GM12878 (cell line): ENCODE results near the gene SCN4A. TPM values are rescaled to one million over a fixed set of nuclear protein-coding genes. Genes with fewer than 3 reads are reported as not detected.

Experiments used
- ASH2L ChIP-seq: fragments of 300-600, 200-600 bp; sonication (generic); IDR thresholded peaks from 2 replicates; pipeline ENCODE4 v1.6.1; 2017; ENCODE audit warnings: low read depth, mild to moderate bottlenecking, borderline replicate concordance
- BRCA1 ChIP-seq: IDR thresholded peaks from 2 replicates; pipeline ENCODE4 v1.6.1; 2011; ENCODE audit warnings: low read depth, low read length, improper control_type of control experiment
- CBFB ChIP-seq: IDR thresholded peaks from 2 replicates; pipeline ENCODE4 v1.6.1; 2016; ENCODE audit warnings: antibody characterized with exemption, low read depth
- CEBPB ChIP-seq, 2 experiments: fragments of 150-350 bp in 1 of 2; IDR thresholded peaks; 2 replicates each; pipeline ENCODE4 v1.6.1; 2012 to 2014; ENCODE audit warnings: low read depth in 2 of 2, low read length in 2 of 2, borderline replicate concordance in 1 of 2, inconsistent platforms in 1 of 2
- EED ChIP-seq: sonication (generic); IDR thresholded peaks from 2 replicates; pipeline ENCODE4 v1.6.1; 2016; ENCODE audit warnings: antibody characterized with exemption, low read depth
- EZH2 ChIP-seq: IDR thresholded peaks from 2 replicates; pipeline ENCODE4 v1.6.1; 2012; ENCODE audit warnings: low read depth, mild to moderate bottlenecking, control low read depth, inconsistent platforms, low read length, borderline replicate concordance; ENCODE audit not compliant: control insufficient read depth
- FOXK2 ChIP-seq: fragments of 450-650 bp; IDR thresholded peaks from 2 replicates; pipeline ENCODE4 v1.6.1; 2017; ENCODE audit warnings: mild to moderate bottlenecking, moderate library complexity
- FOXM1 ChIP-seq: IDR thresholded peaks from 2 replicates; pipeline ENCODE4 v1.6.1; 2012; ENCODE audit warnings: low read depth, mild to moderate bottlenecking, inconsistent platforms, low read length, moderate library complexity
- IKZF2 ChIP-seq, 2 experiments: fragments of 450-650 bp; IDR thresholded peaks; 2 replicates each; pipeline ENCODE4 v1.6.1; 2017; ENCODE audit warnings: mild to moderate bottlenecking in 2 of 2, moderate library complexity in 2 of 2
- NFXL1 ChIP-seq: fragments of 450-650 bp; IDR thresholded peaks from 2 replicates; pipeline ENCODE4 v1.6.1; 2017; ENCODE audit warnings: antibody characterized with exemption, mild to moderate bottlenecking, borderline replicate concordance
- NFYB ChIP-seq: IDR thresholded peaks from 2 replicates; pipeline ENCODE4 v1.6.1; 2011; ENCODE audit warnings: low read depth, mild to moderate bottlenecking, low read length, improper control_type of control experiment, moderate library complexity; ENCODE audit not compliant: insufficient read depth
- NRF1 ChIP-seq: conservative IDR thresholded peaks from 2 replicates; pipeline ENCODE4 v1.6.1; 2011; ENCODE audit warnings: mild to moderate bottlenecking, low read depth, low read length, improper control_type of control experiment
- PAX5 ChIP-seq: IDR thresholded peaks from 2 replicates; pipeline ENCODE4 v1.6.1; 2011; ENCODE audit warnings: low read depth, low read length, borderline replicate concordance
- POLR2AphosphoS2 ChIP-seq: IDR thresholded peaks from 2 replicates; pipeline ENCODE4 v1.6.1; 2011; ENCODE audit warnings: low read depth, mild to moderate bottlenecking, low read length, improper control_type of control experiment, moderate library complexity
- RB1 ChIP-seq: fragments of 450-650 bp; formaldehyde crosslinking; IDR thresholded peaks from 2 replicates; pipeline ENCODE4 v1.6.1; 2017; ENCODE audit warnings: mild to moderate bottlenecking, borderline replicate concordance
- RUNX3 ChIP-seq: IDR thresholded peaks from 2 replicates; pipeline ENCODE4 v1.6.1; 2012; ENCODE audit warnings: low read length, inconsistent platforms
- SRF ChIP-seq, 2 experiments: IDR thresholded peaks; 2 replicates each; pipeline ENCODE4 v1.6.1; 2011; ENCODE audit warnings: low read depth in 2 of 2, low read length in 2 of 2, mild to moderate bottlenecking in 1 of 2, moderate library complexity in 1 of 2
- polyA plus RNA-seq, 11 experiments: library from polyadenylated mRNA; depleted of rRNA in 4 of 11; unstranded in 6 of 11; stranded (reverse) in 5 of 11; fragments of >200 nt; fragmentation: Nextera tagmentation in 4 of 11; fragmentation: Illumina TruSeq in 1 of 11; extraction: Ambion mirVana in 4 of 11; extraction: Trizol in 1 of 11; gene quantifications; 1 replicate in 1 of 11; 2 replicates in 10 of 11; pipeline versions ENCODE4 v1.2.1 to v1.2.3, GENCODE V29; 2011 to 2016; ENCODE audit warnings: inconsistent platforms in 2 of 11, missing spikeins in 2 of 11, low read depth in 1 of 11
- total RNA-seq, 4 experiments: library from RNA; depleted of rRNA in 3 of 4; stranded (reverse); fragments of >200 nt in 3 of 4; fragmentation: Illumina TruSeq in 1 of 4; extraction: Trizol in 1 of 4; gene quantifications; 2 replicates each; pipeline versions ENCODE4 v1.2.1 to v1.2.3, GENCODE V29; 2013 to 2021
- TF ChIP-seq, protein P1 (sequence below): IDR thresholded peaks from 2 replicates; pipeline ENCODE4 v1.6.1; 2012; ENCODE audit warnings: low read depth, low read length, improper control_type of control experiment
- TF ChIP-seq, protein P2 (sequence below): fragments of 450-650 bp; IDR thresholded peaks from 2 replicates; pipeline ENCODE4 v1.6.1; 2016; ENCODE audit warnings: mild to moderate bottlenecking, moderate library complexity, borderline replicate concordance
- TF ChIP-seq, protein P3 (sequence below): fragments of 450-650 bp; IDR thresholded peaks from 2 replicates; pipeline ENCODE4 v1.6.1; 2017; ENCODE audit warnings: mild to moderate bottlenecking, low read depth, inconsistent platforms; ENCODE audit not compliant: poor library complexity, severe bottlenecking
- TF ChIP-seq, protein P4 (sequence below): IDR thresholded peaks from 2 replicates; pipeline ENCODE4 v1.6.1; 2011; ENCODE audit warnings: borderline replicate concordance, low read depth, mild to moderate bottlenecking, moderate library complexity, mixed read lengths, low read length; ENCODE audit not compliant: insufficient read depth; ENCODE audit errors: extremely low read length
- TF ChIP-seq, protein P5 (sequence below): IDR thresholded peaks from 2 replicates; pipeline ENCODE4 v1.6.1; 2012; ENCODE audit warnings: low read depth, low read length, improper control_type of control experiment

SCN4A gene
- total and polyA plus RNA-seq, 10 of the 15 experiments (the other 5 are each of a cell fraction or from before 2014, with no cell fraction given): under 0.01 to 0.15 (median 0.07) TPM; not detected in 4

DNA sequence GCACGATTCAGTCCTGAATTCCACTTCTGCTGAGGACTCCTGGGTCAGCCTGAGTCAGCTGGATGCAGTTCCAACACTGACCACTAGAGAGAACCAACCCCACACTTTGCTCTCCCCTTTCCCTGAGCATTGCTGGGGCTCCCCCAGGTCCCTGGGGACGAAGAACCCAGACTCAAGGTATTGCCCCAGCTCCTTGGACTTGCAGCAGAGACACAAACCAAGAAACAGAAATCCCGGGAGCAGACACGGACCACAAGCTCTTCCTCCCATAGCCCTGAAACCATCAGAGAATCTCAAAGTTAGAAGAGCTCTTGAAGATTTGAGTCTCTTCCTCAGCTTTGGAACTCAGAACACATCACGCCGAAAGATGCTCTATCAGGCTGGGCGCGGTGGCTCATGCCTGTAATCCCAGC lies 53.4 kb downstream of the SCN4A start (continued):
- TF ChIP-seq, protein P1, sequence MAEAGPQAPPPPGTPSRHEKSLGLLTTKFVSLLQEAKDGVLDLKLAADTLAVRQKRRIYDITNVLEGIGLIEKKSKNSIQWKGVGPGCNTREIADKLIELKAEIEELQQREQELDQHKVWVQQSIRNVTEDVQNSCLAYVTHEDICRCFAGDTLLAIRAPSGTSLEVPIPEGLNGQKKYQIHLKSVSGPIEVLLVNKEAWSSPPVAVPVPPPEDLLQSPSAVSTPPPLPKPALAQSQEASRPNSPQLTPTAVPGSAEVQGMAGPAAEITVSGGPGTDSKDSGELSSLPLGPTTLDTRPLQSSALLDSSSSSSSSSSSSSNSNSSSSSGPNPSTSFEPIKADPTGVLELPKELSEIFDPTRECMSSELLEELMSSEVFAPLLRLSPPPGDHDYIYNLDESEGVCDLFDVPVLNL: no peak
- no peak for TF ChIP-seq NFXL1
- TF ChIP-seq, protein P2, sequence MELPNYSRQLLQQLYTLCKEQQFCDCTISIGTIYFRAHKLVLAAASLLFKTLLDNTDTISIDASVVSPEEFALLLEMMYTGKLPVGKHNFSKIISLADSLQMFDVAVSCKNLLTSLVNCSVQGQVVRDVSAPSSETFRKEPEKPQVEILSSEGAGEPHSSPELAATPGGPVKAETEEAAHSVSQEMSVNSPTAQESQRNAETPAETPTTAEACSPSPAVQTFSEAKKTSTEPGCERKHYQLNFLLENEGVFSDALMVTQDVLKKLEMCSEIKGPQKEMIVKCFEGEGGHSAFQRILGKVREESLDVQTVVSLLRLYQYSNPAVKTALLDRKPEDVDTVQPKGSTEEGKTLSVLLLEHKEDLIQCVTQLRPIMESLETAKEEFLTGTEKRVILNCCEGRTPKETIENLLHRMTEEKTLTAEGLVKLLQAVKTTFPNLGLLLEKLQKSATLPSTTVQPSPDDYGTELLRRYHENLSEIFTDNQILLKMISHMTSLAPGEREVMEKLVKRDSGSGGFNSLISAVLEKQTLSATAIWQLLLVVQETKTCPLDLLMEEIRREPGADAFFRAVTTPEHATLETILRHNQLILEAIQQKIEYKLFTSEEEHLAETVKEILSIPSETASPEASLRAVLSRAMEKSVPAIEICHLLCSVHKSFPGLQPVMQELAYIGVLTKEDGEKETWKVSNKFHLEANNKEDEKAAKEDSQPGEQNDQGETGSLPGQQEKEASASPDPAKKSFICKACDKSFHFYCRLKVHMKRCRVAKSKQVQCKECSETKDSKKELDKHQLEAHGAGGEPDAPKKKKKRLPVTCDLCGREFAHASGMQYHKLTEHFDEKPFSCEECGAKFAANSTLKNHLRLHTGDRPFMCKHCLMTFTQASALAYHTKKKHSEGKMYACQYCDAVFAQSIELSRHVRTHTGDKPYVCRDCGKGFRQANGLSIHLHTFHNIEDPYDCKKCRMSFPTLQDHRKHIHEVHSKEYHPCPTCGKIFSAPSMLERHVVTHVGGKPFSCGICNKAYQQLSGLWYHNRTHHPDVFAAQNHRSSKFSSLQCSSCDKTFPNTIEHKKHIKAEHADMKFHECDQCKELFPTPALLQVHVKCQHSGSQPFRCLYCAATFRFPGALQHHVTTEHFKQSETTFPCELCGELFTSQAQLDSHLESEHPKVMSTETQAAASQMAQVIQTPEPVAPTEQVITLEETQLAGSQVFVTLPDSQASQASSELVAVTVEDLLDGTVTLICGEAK: no peak
- TF ChIP-seq, protein P3, sequence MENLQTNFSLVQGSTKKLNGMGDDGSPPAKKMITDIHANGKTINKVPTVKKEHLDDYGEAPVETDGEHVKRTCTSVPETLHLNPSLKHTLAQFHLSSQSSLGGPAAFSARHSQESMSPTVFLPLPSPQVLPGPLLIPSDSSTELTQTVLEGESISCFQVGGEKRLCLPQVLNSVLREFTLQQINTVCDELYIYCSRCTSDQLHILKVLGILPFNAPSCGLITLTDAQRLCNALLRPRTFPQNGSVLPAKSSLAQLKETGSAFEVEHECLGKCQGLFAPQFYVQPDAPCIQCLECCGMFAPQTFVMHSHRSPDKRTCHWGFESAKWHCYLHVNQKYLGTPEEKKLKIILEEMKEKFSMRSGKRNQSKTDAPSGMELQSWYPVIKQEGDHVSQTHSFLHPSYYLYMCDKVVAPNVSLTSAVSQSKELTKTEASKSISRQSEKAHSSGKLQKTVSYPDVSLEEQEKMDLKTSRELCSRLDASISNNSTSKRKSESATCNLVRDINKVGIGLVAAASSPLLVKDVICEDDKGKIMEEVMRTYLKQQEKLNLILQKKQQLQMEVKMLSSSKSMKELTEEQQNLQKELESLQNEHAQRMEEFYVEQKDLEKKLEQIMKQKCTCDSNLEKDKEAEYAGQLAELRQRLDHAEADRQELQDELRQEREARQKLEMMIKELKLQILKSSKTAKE: peak; percentile 54
- peak; percentile 48 to 56; a peak in 2 of 4 replicates for TF ChIP-seq IKZF2 (IDR thresholded peaks at IDR 0.05)
- TF ChIP-seq RUNX3: 0 out of 2 replicates have a peak, but pooled peaks have one; percentile 34
- TF ChIP-seq, protein P4, sequence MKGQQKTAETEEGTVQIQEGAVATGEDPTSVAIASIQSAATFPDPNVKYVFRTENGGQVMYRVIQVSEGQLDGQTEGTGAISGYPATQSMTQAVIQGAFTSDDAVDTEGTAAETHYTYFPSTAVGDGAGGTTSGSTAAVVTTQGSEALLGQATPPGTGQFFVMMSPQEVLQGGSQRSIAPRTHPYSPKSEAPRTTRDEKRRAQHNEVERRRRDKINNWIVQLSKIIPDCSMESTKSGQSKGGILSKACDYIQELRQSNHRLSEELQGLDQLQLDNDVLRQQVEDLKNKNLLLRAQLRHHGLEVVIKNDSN: no peak
- TF ChIP-seq RB1: peak; percentile 95; the same call in 1 of the 2 replicates
- no peak for TF ChIP-seq FOXM1
- no peak for TF ChIP-seq ASH2L
- TF ChIP-seq, protein P5, sequence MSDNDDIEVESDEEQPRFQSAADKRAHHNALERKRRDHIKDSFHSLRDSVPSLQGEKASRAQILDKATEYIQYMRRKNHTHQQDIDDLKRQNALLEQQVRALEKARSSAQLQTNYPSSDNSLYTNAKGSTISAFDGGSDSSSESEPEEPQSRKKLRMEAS: no peak
- TF ChIP-seq BRCA1: no peak
- TF ChIP-seq FOXK2: no peak
- TF ChIP-seq EED: no peak
- TF ChIP-seq CBFB: no peak
- no peak for TF ChIP-seq SRF (IDR thresholded peaks at IDR 0.05; ENCODE audit: low read depth in 2 of 2, low read length in 2 of 2)
- no peak for TF ChIP-seq POLR2AphosphoS2
- TF ChIP-seq EZH2: no peak
- peak; percentile 21; the same call in 1 of the 2 replicates for TF ChIP-seq PAX5
- TF ChIP-seq NRF1: no peak
- no peak for TF ChIP-seq CEBPB (IDR thresholded peaks at IDR 0.05; ENCODE audit: borderline replicate concordance in 1 of 2, low read depth in 2 of 2, low read length in 2 of 2)
- TF ChIP-seq NFYB: no peak
